Endothelial cell (in vitro differentiated cells): ENCODE measurements around the gene FRMD8. TPM values are rescaled to one million over a fixed set of nuclear protein-coding genes. Genes with fewer than 3 reads are reported as not detected.

ENCODE experiments used
- DNase-seq: peaks from one replicate; pipeline ENCODE4 v3.0.0; 2021; ENCODE audit warnings: low spot score
- H3K27ac Mint-ChIP-seq: one replicate; pipeline ENCODE4 v1.8.0; 2021; ENCODE audit warnings: mixed read lengths, inconsistent platforms; ENCODE audit not compliant: unreplicated experiment
- H3K27me3 Mint-ChIP-seq: one replicate; pipeline ENCODE4 v1.8.0; 2021; ENCODE audit warnings: mild to moderate bottlenecking, moderate library complexity, mixed read lengths, inconsistent platforms; ENCODE audit not compliant: unreplicated experiment
- H3K36me3 Mint-ChIP-seq: one replicate; pipeline ENCODE4 v1.8.0; 2021; ENCODE audit warnings: mild to moderate bottlenecking, low read depth, mixed read lengths, inconsistent platforms; ENCODE audit not compliant: unreplicated experiment
- H3K4me1 Mint-ChIP-seq: one replicate; pipeline ENCODE4 v1.8.0; 2021; ENCODE audit warnings: mild to moderate bottlenecking, mixed read lengths, inconsistent platforms; ENCODE audit not compliant: unreplicated experiment
- H3K4me3 Mint-ChIP-seq: one replicate; pipeline ENCODE4 v1.8.0; 2021; ENCODE audit warnings: mild to moderate bottlenecking, mixed read lengths, inconsistent platforms; ENCODE audit not compliant: unreplicated experiment
- H3K9me3 Mint-ChIP-seq: one replicate; pipeline ENCODE4 v1.8.0; 2021; ENCODE audit warnings: mixed read lengths, inconsistent platforms; ENCODE audit not compliant: unreplicated experiment
- CTCF ChIP-seq: fragments of 200-600 bp; sonication (generic); IDR thresholded peaks from one replicate; pipeline ENCODE4 v1.5.0; 2021; ENCODE audit warnings: antibody characterized with exemption; ENCODE audit not compliant: unreplicated experiment
- total RNA-seq: library from RNA; stranded (reverse); fragmentation: NEBNext Ultra II Directional; extraction: Animal tissue kit (Norgen Biotek cat#: 25700); gene quantifications from one replicate; pipeline ENCODE4 v1.2.1, GENCODE V29; 2021; ENCODE audit not compliant: unreplicated experiment

FRMD8 gene
- total RNA-seq, 1 donor from 2014 or later: 76.0 TPM

GRCh38 chr11:65352783-65353182, 33.7 kb upstream of the FRMD8 start:
- peaks cover 18% of the 10 kb centered on the region for H3K4me1 Mint-ChIP-seq
- H3K4me3 Mint-ChIP-seq: no peak overlapping the region
- H3K9me3 Mint-ChIP-seq: no peaks in the 10 kb centered on the region
- peaks cover 3% of the 10 kb centered on the region for H3K27me3 Mint-ChIP-seq
- no peak overlapping the region for H3K27ac Mint-ChIP-seq
- peaks cover 25% of the 10 kb centered on the region for H3K36me3 Mint-ChIP-seq
- DNase-seq: no peak
- no peak for TF ChIP-seq CTCF

- Mint-ChIP-seq H3K9me3 (no peaks in the 10 kb centered on the region), H3K36me3 (peaks cover 28% of the 10 kb centered on the region), H3K4me3 (peak overlapping the region; percentile 87), H3K27me3 (peaks cover 7% of the 10 kb centered on the region), H3K4me1 (peaks cover 20% of the 10 kb centered on the region), H3K27ac (peak overlapping the region; percentile 55)
- no peak for DNase-seq
- TF ChIP-seq CTCF: no peak
These were observed 33.1 kb upstream of the FRMD8 start for GRCh38 chr11:65353376-65353775.

GRCh38 chr11:65353900-65354264, 32.6 kb upstream of the FRMD8 start:
- TF ChIP-seq CTCF: no peak
- Mint-ChIP-seq H3K27me3 (peaks cover 8% of the 10 kb centered on the region), H3K9me3 (no peaks in the 10 kb centered on the region), H3K4me3 (peak overlapping the region; percentile 87), H3K4me1 (peaks cover 20% of the 10 kb centered on the region), H3K36me3 (peaks cover 24% of the 10 kb centered on the region), H3K27ac (peak overlapping the region; percentile 55)
- DNase-seq: no peak

GRCh38 chr11:65354265-65355012, 32.0 kb upstream of the FRMD8 start, which contains the start of gene TIGD3:
TSS of gene TIGD3 (plus strand) at chr11:65354751. CDS start at chr11:65355809, 1,058 bp downstream.
- Mint-ChIP-seq H3K27me3 (peaks cover 8% of the 10 kb centered on the region), H3K36me3 (peaks cover 20% of the 10 kb centered on the region), H3K27ac (peak within 1 kb of the TSS; percentile 55), H3K4me1 (peaks cover 20% of the 10 kb centered on the region), H3K9me3 (no peaks in the 10 kb centered on the region), H3K4me3 (peak within 1 kb of the TSS; percentile 87)
- TF ChIP-seq CTCF: no peak
- DNase-seq: peak; percentile 98

GRCh38 chr11:65355013-65355775, 31.2 kb upstream of the FRMD8 start:
- Mint-ChIP-seq H3K36me3 (peaks cover 20% of the 10 kb centered on the region), H3K27me3 (peaks cover 8% of the 10 kb centered on the region), H3K4me3 (peak overlapping the region; percentile 85), H3K4me1 (peaks cover 20% of the 10 kb centered on the region), H3K9me3 (no peaks in the 10 kb centered on the region), H3K27ac (no peak overlapping the region)
- TF ChIP-seq CTCF: no peak
- DNase-seq: no peak
